SU-DHL-6 (cell line): ENCODE measurements around the gene STAMBPL1.

Experiments
- H2AFZ ChIP-seq: fragments of 200-600 bp; sonication (generic); 2 replicates; pipeline ENCODE4 v1.6.1; 2014; ENCODE audit warnings: low read depth, mild to moderate bottlenecking, moderate library complexity, mixed read lengths, antibody characterized with exemption, low read length; ENCODE audit not compliant: severe bottlenecking
- H3F3A ChIP-seq: fragments of 200-600 bp; shearing (Covaris generic); 2 replicates; pipeline ENCODE4 v1.6.0; 2016; ENCODE audit warnings: antibody characterized with exemption, mild to moderate bottlenecking; ENCODE audit not compliant: insufficient read depth
- H3K27ac ChIP-seq: fragments of 200-600 bp; sonication (generic); 2 replicates; pipeline ENCODE4 v1.5.1; 2016; ENCODE audit warnings: low read depth, mild to moderate bottlenecking, low read length, moderate library complexity, mixed read lengths
- H3K27me3 ChIP-seq: fragments of 200-600 bp; sonication (generic), shearing (Covaris generic); 2 replicates; pipeline ENCODE4 v1.6.0; 2014; ENCODE audit warnings: mild to moderate bottlenecking, low read length
- H3K36me3 ChIP-seq: fragments of 200-600 bp; sonication (generic); 2 replicates; pipeline ENCODE4 v1.6.1; 2014; ENCODE audit warnings: mild to moderate bottlenecking, low read length, mixed read lengths
- H3K4me2 ChIP-seq: fragments of 300-600, 200-600 bp; shearing (Covaris generic), sonication (generic); 2 replicates; pipeline ENCODE4 v1.6.0; 2014; ENCODE audit warnings: low read length, low read depth, mild to moderate bottlenecking; ENCODE audit not compliant: poor library complexity, severe bottlenecking
- H3K4me3 ChIP-seq: fragments of 200-600 bp; sonication (generic); 2 replicates; pipeline ENCODE4 v1.5.1; 2014; ENCODE audit warnings: antibody characterized with exemption, low read length, mild to moderate bottlenecking, mixed read lengths; ENCODE audit not compliant: insufficient read depth, poor library complexity, severe bottlenecking
- H3K79me2 ChIP-seq: fragments of 200-600 bp; sonication (generic); 2 replicates; pipeline ENCODE4 v1.6.1; 2014; ENCODE audit warnings: mild to moderate bottlenecking, low read length, moderate library complexity; ENCODE audit not compliant: insufficient read depth
- H3K9ac ChIP-seq: fragments of 200-600 bp; sonication (generic); 2 replicates; pipeline ENCODE4 v1.7.0; 2014; ENCODE audit warnings: mild to moderate bottlenecking, low read length
- H3K9me2 ChIP-seq: fragments of 200-600 bp; sonication (generic); replicated peaks from 2 replicates; pipeline ENCODE4 v1.6.1; 2014; ENCODE audit warnings: low read length; ENCODE audit not compliant: insufficient read depth
- H3K9me3 ChIP-seq: fragments of 200-600 bp; sonication (generic); 2 replicates; pipeline ENCODE4 v1.6.1; 2014; ENCODE audit warnings: low read length, mixed read lengths; ENCODE audit not compliant: insufficient read depth
- H4K20me1 ChIP-seq: fragments of 200-600 bp; sonication (generic); 2 replicates; pipeline ENCODE4 v1.6.1; 2014; ENCODE audit warnings: low read depth, mild to moderate bottlenecking, antibody characterized with exemption, low read length, moderate library complexity, mixed read lengths
- EZH2phosphoT487 ChIP-seq: fragments of 200-600 bp; sonication (generic), shearing (Covaris generic); conservative IDR thresholded peaks from 2 replicates; pipeline ENCODE4 v1.6.1; 2018; ENCODE audit warnings: mild to moderate bottlenecking, antibody characterized with exemption, low read length, moderate library complexity, mixed read lengths
- TF ChIP-seq, protein P1 (sequence below): fragments of 200-600 bp; sonication (generic); IDR thresholded peaks from one replicate; pipeline ENCODE4 v1.5.1; 2017; ENCODE audit warnings: antibody characterized with exemption, mild to moderate bottlenecking, low read length, moderate library complexity; ENCODE audit not compliant: insufficient read depth, poor library complexity, severe bottlenecking

STAMBPL1 gene

DNA sequence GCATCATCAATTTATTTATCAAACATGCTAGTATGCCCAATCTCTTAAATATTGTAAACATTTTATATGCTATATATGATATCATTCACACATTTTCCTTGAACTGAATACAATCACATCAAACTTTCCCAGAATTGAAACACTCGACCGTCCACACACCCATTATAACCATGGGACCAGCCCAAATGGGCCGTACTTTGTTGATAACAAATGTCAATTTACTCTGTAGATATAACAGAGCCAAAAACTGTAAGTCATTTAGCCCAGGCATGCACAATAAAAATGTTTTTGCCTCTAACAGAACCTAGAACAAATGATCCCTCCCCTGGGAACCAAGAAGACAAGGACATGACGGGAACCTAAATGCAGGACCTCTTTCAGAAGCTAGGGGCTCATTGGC is 27.7 kb upstream of the STAMBPL1 start:
- H3K27ac ChIP-seq: no peak overlapping the region
- H3K9me3 ChIP-seq: no peaks in the 10 kb centered on the region
- H4K20me1 ChIP-seq: no peaks in the 10 kb centered on the region
- TF ChIP-seq, protein P1, sequence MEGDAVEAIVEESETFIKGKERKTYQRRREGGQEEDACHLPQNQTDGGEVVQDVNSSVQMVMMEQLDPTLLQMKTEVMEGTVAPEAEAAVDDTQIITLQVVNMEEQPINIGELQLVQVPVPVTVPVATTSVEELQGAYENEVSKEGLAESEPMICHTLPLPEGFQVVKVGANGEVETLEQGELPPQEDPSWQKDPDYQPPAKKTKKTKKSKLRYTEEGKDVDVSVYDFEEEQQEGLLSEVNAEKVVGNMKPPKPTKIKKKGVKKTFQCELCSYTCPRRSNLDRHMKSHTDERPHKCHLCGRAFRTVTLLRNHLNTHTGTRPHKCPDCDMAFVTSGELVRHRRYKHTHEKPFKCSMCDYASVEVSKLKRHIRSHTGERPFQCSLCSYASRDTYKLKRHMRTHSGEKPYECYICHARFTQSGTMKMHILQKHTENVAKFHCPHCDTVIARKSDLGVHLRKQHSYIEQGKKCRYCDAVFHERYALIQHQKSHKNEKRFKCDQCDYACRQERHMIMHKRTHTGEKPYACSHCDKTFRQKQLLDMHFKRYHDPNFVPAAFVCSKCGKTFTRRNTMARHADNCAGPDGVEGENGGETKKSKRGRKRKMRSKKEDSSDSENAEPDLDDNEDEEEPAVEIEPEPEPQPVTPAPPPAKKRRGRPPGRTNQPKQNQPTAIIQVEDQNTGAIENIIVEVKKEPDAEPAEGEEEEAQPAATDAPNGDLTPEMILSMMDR: no peak
- no peak for TF ChIP-seq EZH2phosphoT487
- H3F3A ChIP-seq: no peaks in the 10 kb centered on the region
- no peak overlapping the region for H3K4me3 ChIP-seq
- no peaks in the 10 kb centered on the region for H3K27me3 ChIP-seq
- no peak overlapping the region for H2AFZ ChIP-seq
- no peak overlapping the region for H3K4me2 ChIP-seq
- H3K36me3 ChIP-seq: no peaks in the 10 kb centered on the region
- H3K9ac ChIP-seq: no peak overlapping the region
- no peaks in the 10 kb centered on the region for H3K9me2 ChIP-seq
- H3K79me2 ChIP-seq: no peaks in the 10 kb centered on the region

DNA sequence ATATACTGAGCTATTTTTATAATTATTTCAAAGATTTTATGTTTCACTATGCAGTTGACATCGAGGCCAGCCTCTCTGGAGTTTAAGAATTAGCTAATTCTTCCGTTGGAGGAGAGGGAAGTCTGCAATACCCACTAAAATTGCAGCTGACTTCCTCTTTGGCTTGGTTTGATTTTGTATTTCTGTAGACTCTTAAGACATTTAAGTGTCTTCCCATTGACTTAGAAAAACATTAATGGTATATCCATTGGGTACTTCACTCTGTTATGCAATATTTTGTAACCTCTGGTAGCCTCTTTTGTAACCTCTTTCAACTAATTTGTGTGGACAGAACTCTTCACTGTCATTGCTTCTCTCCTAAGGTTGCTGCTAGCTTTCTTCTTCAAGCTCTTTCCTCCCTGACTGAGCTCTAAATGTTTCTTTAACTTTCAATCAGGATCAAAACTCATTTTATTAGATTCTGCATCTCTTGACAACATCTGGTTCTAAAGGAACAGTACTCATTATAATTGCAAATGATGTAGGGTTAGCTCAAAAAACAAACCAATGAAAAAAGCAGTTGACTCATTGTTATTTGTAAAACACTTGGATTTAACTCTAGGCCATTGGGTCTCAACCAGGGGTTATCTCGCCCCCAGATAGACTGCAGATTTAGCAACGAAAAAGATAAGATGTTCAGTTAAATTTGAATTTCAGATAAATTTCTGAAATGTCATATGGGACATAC is 26.7 kb upstream of the STAMBPL1 start:
- H3K27me3 ChIP-seq: no peaks in the 10 kb centered on the region
- no peak overlapping the region for H3K4me2 ChIP-seq
- no peak for TF ChIP-seq EZH2phosphoT487
- TF ChIP-seq, protein P1: no peak
- no peak overlapping the region for H3K27ac ChIP-seq
- no peaks in the 10 kb centered on the region for H3K9me3 ChIP-seq
- no peaks in the 10 kb centered on the region for H3F3A ChIP-seq
- H3K36me3 ChIP-seq: no peaks in the 10 kb centered on the region
- H4K20me1 ChIP-seq: no peaks in the 10 kb centered on the region
- no peak overlapping the region for H2AFZ ChIP-seq
- H3K4me3 ChIP-seq: no peak overlapping the region
- no peaks in the 10 kb centered on the region for H3K79me2 ChIP-seq
- no peaks in the 10 kb centered on the region for H3K9me2 ChIP-seq
- no peak overlapping the region for H3K9ac ChIP-seq

DNA sequence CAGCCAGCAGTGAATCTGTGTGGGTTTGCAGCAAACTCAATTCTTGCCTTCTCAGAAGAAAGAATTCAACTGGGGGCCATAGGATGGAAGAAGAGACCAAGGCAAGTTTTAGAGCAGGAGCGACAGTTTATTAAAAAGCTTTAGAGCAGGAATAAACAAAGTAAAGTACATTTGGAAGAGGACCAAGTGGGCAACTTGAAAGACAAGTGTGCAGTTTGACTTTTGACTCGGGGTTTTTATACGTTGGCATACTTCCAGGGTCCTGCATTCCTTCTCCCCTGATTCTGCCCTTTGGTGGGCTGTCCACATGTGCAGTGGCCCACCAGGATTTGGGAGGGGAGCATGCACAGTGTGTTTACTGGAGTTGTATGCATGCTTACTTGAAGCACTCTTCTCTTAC is 25.4 kb upstream of the STAMBPL1 start:
- no peaks in the 10 kb centered on the region for H3K27me3 ChIP-seq
- no peak overlapping the region for H2AFZ ChIP-seq
- no peaks in the 10 kb centered on the region for H3K9me3 ChIP-seq
- H3F3A ChIP-seq: no peaks in the 10 kb centered on the region
- no peak overlapping the region for H3K4me3 ChIP-seq
- TF ChIP-seq, protein P1: no peak
- no peak for TF ChIP-seq EZH2phosphoT487
- no peaks in the 10 kb centered on the region for H3K9me2 ChIP-seq
- H3K4me2 ChIP-seq: no peak overlapping the region
- H4K20me1 ChIP-seq: no peaks in the 10 kb centered on the region
- H3K9ac ChIP-seq: no peak overlapping the region
- no peaks in the 10 kb centered on the region for H3K36me3 ChIP-seq
- no peaks in the 10 kb centered on the region for H3K79me2 ChIP-seq
- no peak overlapping the region for H3K27ac ChIP-seq
